ENCODE measurements around the gene PFDN6.

The PFDN6 gene

DNA sequence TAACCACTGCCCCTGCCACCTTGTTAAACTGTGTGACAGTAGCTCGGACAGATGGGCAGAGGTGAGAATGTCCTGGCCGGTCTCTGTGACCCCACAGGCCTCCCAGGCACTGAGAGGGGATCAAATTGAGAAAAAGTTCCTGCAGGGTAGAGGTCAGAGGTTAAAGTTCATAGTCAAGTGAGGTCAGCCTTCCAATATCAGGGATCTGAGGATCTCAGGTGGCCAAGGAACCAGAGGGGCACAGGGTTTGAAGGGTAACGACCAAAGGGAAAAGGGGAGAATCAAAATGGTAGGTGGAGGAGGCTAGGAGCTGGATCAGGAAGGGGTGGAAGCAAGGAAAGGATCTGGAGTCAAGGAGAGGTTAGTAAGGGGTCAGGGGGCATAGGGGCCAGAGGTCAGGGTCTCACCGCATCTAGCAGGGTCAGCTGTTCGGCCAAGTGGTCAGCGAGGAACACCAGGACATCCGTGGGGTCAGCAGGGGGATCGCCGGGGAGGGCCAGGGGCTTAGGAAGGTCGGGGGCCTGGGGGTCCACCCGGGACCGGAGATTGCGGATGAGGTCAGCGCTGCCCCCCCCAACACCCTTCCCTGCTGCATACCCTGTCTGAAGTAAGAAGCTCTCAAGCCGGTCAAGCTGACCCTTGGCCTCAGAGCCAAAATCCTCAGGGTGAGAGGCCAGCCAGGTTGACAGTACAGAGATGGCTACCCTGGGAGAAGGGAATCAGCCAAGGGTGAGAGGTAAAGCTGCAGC, 6.4 kb downstream of the PFDN6 start:
- no peak for DNase-seq (ENCODE audit: low read depth, low spot score)

DNA sequence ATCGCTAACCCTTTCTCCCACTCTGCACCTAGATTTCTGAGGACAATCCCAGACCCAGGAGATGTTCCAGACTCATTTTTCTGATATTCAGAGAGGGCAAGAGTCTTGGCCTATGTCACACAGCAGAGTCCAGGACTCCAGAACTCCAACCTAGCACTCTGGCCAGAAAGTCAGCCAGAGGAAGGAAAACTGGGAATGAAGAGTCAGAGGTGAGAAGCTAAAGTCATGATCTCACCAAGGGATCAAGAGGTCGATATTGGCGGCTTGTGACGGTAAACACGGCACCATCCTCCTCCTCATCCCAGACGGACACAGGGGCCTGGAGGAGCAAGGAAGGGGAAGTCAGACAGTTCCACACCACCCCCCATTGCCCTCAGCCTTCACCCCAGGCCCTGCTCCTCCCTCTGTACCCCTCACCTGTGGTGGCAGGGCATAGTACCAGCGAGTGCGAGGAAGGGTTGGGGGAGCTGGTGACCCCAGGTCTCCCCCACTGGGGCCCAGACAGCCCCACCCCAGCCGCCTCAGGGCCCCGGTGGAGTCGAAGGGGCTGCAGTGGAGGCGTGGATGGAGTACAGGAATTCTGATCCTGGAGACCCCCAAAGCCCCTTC, 7.5 kb downstream of the PFDN6 start:
- DNase-seq (ENCODE audit: low read depth, low spot score): no peak

DNA sequence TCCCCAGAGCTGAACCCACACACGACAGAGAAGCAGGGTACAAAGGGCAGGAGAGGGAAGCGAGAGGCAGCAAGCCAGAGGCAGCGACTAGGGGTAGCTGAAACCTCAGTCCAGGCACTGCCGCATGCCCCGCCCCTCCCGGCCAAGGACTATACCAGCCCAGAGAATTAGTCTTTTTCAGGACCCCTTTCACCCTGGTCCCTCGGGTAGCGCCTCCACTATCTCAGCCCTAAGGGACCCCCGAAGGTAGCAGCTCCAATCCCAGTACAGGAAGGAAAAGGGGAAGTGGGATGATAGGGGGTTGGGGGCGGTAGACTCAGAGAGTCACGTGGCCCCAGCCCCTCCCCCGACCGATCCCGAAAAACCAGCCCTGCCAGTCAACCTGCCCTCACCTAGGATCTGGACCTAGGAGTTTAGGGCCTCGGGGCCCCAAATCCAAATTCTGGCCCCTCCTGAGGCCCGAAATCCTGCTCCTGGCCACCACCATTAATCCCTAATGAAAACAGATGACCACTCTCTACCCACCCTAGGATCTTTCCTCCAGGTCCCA, 8.1 kb downstream of the PFDN6 start:
- DNase-seq (ENCODE audit: low read depth, low spot score): no peak

GRCh38 chr6:33297956-33298772, 8.8 kb downstream of the PFDN6 start:
- DNase-seq (ENCODE audit: low read depth, low spot score): no peak

DNA sequence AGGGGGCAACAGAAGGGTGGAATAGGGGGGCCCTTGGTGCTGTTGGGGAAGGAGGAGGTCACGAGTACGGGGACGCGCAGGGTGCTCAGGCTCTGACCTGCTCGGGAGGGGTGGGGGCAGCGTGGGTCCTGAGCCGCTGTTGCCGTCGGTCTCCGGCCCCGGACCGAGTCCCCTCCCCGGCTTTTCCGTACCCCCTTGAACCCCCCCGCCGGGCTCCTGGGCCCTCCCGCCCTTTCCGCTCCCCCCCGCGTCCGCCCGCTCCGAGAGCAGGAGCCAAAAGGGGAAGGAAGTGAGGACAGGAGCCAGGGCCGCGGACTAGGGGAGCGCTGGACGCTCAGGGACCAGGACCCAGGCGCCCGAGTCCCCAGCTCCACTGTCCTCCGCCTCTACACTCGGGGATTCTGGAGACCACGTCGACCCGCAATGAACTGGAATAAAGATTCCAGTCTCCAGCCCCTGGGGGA, 9.4 kb downstream of the PFDN6 start, which contains the start of gene RGL2:
TSS of gene RGL2 (minus strand) at position 170 of the 464 bp plus-strand sequence. CDS start 332 bp downstream, outside the sequence.
- DNase-seq (ENCODE audit: low read depth, low spot score): no peak

DNA sequence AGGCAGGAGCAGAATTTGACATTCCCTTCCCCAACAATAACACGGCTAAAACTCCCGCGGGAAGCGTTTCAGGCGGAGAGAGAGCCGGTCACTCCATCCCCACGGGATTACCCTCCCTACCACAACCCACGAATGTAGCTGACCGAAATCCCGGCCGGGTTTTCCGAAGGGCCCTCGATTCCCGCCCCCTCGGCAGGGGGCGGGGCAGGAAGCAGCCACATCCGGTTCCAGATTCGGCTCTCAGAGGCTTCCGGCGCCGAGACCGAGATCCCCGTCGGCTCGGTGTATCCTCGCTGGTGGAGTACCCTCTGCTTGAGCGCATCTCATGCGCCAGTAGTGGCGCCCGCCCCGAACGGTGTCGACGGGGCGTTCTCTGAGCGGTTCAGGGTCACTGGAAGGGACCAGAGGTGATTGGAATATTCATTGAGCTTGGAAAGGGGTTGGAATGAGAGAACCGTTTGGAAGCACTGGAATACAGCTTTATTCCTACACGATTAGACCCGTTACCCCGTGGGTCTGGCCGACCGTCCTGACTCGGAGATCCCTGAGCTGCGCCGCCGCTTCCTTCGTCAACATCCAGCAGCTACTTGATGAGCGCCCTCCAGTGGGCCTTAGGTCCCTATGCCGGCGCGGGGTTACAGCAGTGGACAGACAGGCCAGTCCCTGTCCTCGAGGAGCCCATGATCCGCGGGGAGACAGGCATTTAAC, 10.0 kb downstream of the PFDN6 start:
- DNase-seq (ENCODE audit: low read depth, low spot score): no peak

DNA sequence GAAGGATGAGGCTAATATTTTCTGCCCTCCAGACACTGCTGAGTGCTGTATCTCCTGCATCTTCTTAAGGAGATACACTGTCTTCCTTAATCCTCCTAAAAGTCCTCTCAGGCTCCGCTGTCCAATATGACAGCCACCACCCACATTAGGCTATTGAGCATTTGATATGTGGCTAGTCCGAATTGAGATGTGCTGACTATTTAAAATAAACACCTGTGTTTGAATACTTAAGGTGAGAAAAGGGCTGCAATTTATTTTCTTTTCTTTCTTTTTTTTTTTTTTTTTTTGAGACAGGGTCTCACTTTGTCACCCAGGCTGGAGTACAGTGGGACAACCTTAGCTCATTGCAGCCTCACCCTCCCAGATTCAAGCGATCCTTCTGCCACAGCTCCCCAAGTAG, 12.5 kb downstream of the PFDN6 start:
- DNase-seq (ENCODE audit: low read depth, low spot score): no peak

DNA sequence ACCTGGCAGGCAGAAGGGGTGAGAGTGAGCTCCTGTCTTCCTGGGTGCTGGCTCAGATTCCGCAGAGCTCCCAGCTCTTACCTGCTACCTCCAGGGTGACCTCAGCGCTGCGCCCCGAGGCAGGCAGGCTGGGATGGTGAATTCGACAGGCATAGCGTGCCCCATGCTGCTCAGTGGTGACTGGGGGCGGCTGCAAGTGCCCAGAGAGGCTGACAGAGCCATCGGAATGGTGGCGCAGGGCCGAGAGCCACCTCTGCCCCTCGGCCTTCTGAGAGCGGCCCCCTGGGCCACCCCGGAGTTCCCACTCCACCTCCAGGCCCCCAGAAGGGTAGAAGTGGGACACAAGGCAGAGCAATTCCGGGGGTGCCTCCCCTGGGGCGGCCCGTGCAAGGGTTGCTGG, 14.8 kb downstream of the PFDN6 start:
- no peak for DNase-seq (ENCODE audit: low read depth, low spot score)

GRCh38 chr6:33305052-33305451, 15.7 kb downstream of the PFDN6 start:
- no peak for DNase-seq (ENCODE audit: low read depth, low spot score)

DNA sequence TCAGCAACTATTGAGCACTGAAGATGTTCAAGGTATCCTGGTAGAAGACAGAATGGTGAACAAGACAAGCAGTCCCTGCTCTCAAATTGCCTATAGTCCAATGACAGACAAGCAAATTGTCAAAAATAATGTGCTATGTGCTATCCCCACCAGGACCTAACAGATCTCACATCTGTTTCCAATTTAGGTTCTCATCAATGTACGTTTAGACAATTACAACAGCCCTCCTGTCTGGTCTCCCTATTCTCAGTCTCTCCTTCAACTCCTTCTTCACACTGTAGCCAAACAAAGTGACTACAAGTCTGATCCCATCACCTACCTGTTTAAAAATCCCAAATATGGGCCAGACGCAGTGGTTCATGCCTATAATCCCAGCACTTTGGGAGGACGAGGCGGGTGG, 17.0 kb downstream of the PFDN6 start:
- DNase-seq (ENCODE audit: low read depth, low spot score): no peak

GRCh38 chr6:33312361-33313104, 23.1 kb downstream of the PFDN6 start:
- DNase-seq (ENCODE audit: low read depth, low spot score): no peak

DNA sequence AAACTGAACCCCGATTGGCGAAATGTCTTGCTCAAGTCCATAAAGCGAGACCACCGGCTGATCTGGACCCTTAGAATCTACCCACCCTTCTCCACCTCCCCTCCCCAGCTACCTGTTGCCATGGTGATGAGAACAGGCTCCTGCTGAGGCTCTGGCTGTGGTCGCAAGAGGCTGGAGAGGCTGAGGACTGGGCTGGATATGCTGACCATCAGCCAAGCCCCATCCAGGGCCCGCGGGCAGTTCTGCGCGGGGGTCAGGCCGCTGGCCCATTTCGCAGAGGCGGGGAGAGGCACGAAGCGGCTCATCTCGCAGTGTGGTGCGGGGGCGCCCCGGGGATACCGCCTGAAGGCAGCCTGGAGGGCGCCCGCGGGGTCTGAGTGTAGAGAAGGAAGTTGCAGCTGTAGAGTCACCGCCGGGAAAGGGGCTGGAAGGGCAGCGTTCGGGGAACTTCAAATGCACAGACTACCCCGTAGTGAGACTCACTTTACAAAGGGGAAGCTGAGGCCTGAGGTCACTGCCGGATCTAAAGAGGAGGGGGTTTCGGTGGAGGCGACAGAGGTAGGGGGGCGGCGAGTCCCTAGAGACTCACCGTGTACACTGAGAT, 23.8 kb downstream of the PFDN6 start:
- DNase-seq (ENCODE audit: low read depth, low spot score): no peak

GRCh38 chr6:33313709-33314514, 24.5 kb downstream of the PFDN6 start, which contains the start of gene TAPBP:
TSS of gene TAPBP (minus strand) at chr6:33314078. CDS start at chr6:33314041, 37 bp downstream.
- no peak for DNase-seq (ENCODE audit: low read depth, low spot score)

- no peak for DNase-seq (ENCODE audit: low read depth, low spot score)
These were observed 25.1 kb downstream of the PFDN6 start for GRCh38 chr6:33314515-33314942.

DNA sequence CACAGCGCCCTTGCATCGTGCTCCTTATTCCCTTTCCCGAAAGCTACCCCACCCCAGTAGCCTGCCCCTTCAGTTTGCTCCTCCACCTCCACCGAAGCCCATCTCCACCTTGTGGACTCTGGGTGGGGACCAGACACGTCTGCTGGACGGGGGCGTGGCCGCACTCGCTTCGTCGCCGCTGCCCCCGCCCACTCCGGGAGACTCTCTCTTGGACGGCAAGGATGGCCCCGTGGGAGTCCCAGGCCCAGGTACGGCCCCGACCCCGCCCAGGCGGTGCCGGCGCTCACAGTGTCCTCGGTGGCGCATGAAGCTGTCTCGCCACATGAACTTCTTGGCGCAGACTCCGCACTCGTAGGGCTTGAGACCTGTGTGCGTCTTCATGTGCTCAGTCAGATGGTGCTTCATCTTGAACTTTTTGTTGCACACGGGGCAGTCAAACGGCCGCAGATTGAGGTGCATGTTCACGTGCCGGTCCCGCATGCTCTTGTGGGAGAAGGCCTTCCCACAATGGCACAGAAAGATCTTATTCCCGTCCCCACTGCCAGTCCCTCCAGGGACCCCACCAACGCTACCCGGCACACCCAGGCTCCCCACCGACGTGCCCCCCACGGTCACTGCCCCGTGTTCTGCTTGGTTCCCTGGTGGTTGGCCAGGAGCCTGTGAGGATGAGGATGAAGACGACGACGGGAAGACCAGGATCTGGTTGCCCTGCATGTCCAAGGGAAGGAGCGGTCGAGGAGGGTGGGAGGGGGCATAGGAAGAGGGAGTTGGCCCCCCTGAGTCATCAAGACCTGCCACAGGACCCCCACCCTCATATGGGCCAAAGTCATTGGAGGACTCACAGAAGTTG, 25.8 kb downstream of the PFDN6 start:
- no peak for DNase-seq (ENCODE audit: low read depth, low spot score)

DNA sequence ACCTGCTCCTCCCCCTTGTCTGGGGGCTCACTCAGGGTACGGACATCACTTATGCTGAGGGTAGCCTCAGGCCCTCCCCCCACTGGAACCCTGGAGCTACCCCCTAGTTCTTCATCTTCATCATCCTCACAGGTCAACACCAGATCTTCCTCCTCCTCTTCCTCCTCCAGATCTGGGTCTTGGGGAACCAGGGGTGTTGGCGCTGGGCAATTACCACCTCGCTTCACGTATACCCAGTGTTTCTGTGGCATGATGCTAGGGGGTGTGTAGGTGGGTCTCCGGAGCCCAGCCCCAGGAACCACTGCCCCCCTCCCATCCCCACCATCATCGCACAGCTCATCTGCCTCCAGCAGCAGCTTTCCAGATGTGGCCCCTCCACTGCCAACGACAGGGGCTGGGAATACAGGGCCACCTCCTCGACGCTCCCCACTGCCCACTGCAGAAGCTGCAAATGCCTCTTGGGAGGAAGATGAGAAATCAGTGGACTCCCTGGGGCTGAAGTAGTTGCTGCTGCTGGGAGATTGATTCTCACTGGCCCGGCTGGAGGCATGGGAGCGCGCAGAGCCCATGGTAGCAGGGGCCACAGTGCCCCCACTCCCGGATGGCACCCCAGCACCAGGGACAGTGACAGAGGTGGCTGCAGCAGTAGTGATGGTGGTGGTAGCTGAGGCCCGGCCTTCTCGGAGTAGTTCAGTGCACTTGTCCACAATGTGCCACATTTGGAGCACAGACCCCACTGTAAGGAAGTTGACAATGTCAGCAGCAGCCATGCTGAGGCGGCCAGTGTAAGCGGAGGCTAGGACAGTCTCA, 26.6 kb downstream of the PFDN6 start:
- no peak for DNase-seq (ENCODE audit: low read depth, low spot score)

- DNase-seq (ENCODE audit: low read depth, low spot score): no peak
These were observed 27.4 kb downstream of the PFDN6 start for GRCh38 chr6:33316603-33317418.

Measured in brain pericyte (primary cell).